ENCODE data around the gene RAB5A. TPM values are rescaled to one million over a fixed set of nuclear protein-coding genes. Genes with fewer than 3 reads are reported as not detected.
A peak's percentile ranks its signal among the peaks of the same experiment; 100 is the strongest.

Gene RAB5A
- polyA plus RNA-seq, 1 donor: 58.8 TPM

GRCh38 chr3:19917167-19917566, 29.7 kb upstream of the RAB5A start:
- H3K9me3 ChIP-seq (ENCODE audit: control insufficient read depth, low read depth, low read length): no peaks in the 10 kb centered on the region
- H3K27ac ChIP-seq (ENCODE audit: low read length): no peak overlapping the region
- 100% methylated on average over 1 of the region's 1 CpG for WGBS (ENCODE audit: insufficient coverage, low lambda C conversion rate)
- H3K36me3 ChIP-seq (ENCODE audit: control insufficient read depth, insufficient read depth, low read length): no peaks in the 10 kb centered on the region
- H3K4me1 ChIP-seq (ENCODE audit: control insufficient read depth, insufficient read depth, low read length): no peaks in the 10 kb centered on the region
- no peaks in the 10 kb centered on the region for H3K27me3 ChIP-seq (ENCODE audit: control insufficient read depth, insufficient read depth, low read length)
- DNase-seq: no peak
- H3K4me3 ChIP-seq (ENCODE audit: low read length): no peak overlapping the region

- Histone ChIP-seq H3K27me3 (ENCODE audit: control insufficient read depth, insufficient read depth, low read length) (no peaks in the 10 kb centered on the region), H3K36me3 (ENCODE audit: control insufficient read depth, insufficient read depth, low read length) (no peaks in the 10 kb centered on the region), H3K27ac (ENCODE audit: low read length) (no peak overlapping the region), H3K4me3 (ENCODE audit: low read length) (no peak overlapping the region), H3K9me3 (ENCODE audit: control insufficient read depth, low read depth, low read length) (no peaks in the 10 kb centered on the region), H3K4me1 (ENCODE audit: control insufficient read depth, insufficient read depth, low read length) (no peaks in the 10 kb centered on the region)
- no peak for DNase-seq
- 100% methylated on average over 2 of the region's 4 CpGs for WGBS (ENCODE audit: insufficient coverage, low lambda C conversion rate)
Measured at GRCh38 chr3:19920401-19921080, 26.4 kb upstream of the RAB5A start.

GRCh38 chr3:19931180-19931692, 15.7 kb upstream of the RAB5A start:
- no peak overlapping the region for H3K27ac ChIP-seq (ENCODE audit: low read length)
- WGBS (ENCODE audit: insufficient coverage, low lambda C conversion rate): no CpG with 5 or more reads among the region's 2 CpGs
- H3K27me3 ChIP-seq (ENCODE audit: control insufficient read depth, insufficient read depth, low read length): no peaks in the 10 kb centered on the region
- no peaks in the 10 kb centered on the region for H3K36me3 ChIP-seq (ENCODE audit: control insufficient read depth, insufficient read depth, low read length)
- H3K4me1 ChIP-seq (ENCODE audit: control insufficient read depth, insufficient read depth, low read length): no peaks in the 10 kb centered on the region
- no peak for DNase-seq
- H3K9me3 ChIP-seq (ENCODE audit: control insufficient read depth, low read depth, low read length): no peaks in the 10 kb centered on the region
- H3K4me3 ChIP-seq (ENCODE audit: low read length): no peak overlapping the region

DNA sequence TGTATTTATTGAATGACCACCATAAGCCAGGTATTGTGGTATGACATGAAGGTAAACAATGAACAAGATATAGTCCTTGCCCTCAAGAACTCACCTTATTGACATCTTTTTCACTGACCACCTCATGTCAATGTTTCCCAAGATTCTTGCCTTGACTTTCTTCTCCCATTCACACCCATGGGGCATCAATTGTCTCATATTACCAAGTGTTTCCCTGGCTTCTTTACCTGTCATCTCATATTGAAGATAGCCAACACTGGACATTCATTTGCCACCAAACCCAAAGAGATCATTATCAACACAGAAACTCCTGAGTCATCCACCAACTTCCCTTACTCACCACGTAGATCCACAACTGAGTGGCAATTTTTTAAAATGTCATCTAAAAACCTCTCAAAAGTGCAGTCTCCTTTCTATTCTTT, 15.1 kb upstream of the RAB5A start:
- no peaks in the 10 kb centered on the region for H3K36me3 ChIP-seq (ENCODE audit: control insufficient read depth, insufficient read depth, low read length)
- H3K4me1 ChIP-seq (ENCODE audit: control insufficient read depth, insufficient read depth, low read length): no peaks in the 10 kb centered on the region
- WGBS (ENCODE audit: insufficient coverage, low lambda C conversion rate): no CpG with 5 or more reads among the region's 1 CpG
- no peaks in the 10 kb centered on the region for H3K27me3 ChIP-seq (ENCODE audit: control insufficient read depth, insufficient read depth, low read length)
- no peaks in the 10 kb centered on the region for H3K9me3 ChIP-seq (ENCODE audit: control insufficient read depth, low read depth, low read length)
- H3K27ac ChIP-seq (ENCODE audit: low read length): no peak overlapping the region
- H3K4me3 ChIP-seq (ENCODE audit: low read length): no peak overlapping the region
- no peak for DNase-seq

GRCh38 chr3:19932422-19932821, 14.5 kb upstream of the RAB5A start:
- DNase-seq: no peak

GRCh38 chr3:19934098-19934566, 12.8 kb upstream of the RAB5A start, which contains the start of gene EFHB:
TSS of gene EFHB (minus strand) at chr3:19934217. CDS start at chr3:19934018, 199 bp downstream.
- no peak within 1 kb of the TSS for H3K27ac ChIP-seq (ENCODE audit: low read length)
- DNase-seq: peak; percentile 26 to 66
- H3K27me3 ChIP-seq (ENCODE audit: control insufficient read depth, insufficient read depth, low read length): no peaks in the 10 kb centered on the region
- H3K4me1 ChIP-seq (ENCODE audit: control insufficient read depth, insufficient read depth, low read length): no peaks in the 10 kb centered on the region
- WGBS (ENCODE audit: insufficient coverage, low lambda C conversion rate): 21% methylated on average over 2 of the region's 5 CpGs
- H3K4me3 ChIP-seq (ENCODE audit: low read length): no peak within 1 kb of the TSS
- H3K9me3 ChIP-seq (ENCODE audit: control insufficient read depth, low read depth, low read length): no peaks in the 10 kb centered on the region
- no peaks in the 10 kb centered on the region for H3K36me3 ChIP-seq (ENCODE audit: control insufficient read depth, insufficient read depth, low read length)

More at GRCh38 chr3:19932422-19932821, 14.5 kb upstream of the RAB5A start:
- H3K36me3 ChIP-seq (ENCODE audit: control insufficient read depth, insufficient read depth, low read length): no peaks in the 10 kb centered on the region
- 92% methylated on average over 2 of the region's 2 CpGs for WGBS (ENCODE audit: insufficient coverage, low lambda C conversion rate)
- H3K4me3 ChIP-seq (ENCODE audit: low read length): no peak overlapping the region
- no peaks in the 10 kb centered on the region for H3K9me3 ChIP-seq (ENCODE audit: control insufficient read depth, low read depth, low read length)
- no peaks in the 10 kb centered on the region for H3K27me3 ChIP-seq (ENCODE audit: control insufficient read depth, insufficient read depth, low read length)
- no peak overlapping the region for H3K27ac ChIP-seq (ENCODE audit: low read length)
- H3K4me1 ChIP-seq (ENCODE audit: control insufficient read depth, insufficient read depth, low read length): no peaks in the 10 kb centered on the region

DNA sequence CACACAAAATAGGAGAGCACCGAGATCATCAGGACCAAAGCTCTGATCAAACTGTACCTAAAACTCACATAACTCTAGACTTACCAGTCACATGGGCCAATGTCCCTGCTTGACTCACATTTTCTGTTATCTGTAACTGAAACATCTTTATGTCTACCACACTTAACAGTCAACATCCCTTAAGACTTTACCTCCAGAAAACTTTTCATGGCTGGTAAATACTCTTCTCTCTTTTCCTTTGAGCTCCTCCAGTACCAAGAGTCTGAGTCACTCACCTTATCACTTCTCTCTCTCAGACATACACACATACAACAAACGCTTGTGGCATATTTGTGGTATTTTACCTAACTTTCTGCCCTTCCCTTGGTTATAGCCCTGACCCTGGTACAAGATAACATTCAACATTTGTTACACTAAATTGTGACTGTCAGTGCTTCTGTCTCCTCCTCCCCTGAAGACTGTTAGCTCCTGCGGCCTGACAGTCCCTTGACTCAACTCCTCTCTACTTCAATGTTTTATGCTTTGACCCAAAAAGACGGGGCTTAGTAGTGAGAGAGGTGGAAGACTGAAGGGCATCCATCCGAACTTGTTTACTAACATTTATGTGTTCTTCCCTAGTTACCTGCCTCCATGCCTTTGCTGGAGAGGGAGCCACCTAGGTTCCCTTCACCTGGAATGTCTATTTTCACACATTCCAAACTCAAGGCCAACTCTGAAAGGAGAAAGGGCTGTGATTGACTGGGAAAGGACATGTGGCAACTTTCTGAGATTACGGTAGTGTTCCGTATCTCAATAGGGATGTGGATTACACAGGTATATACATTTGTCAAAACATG, 9.2 kb upstream of the RAB5A start:
- H3K27ac ChIP-seq (ENCODE audit: low read length): no peak overlapping the region
- no peak for DNase-seq
- WGBS (ENCODE audit: insufficient coverage, low lambda C conversion rate): no CpG with 5 or more reads among the region's 7 CpGs

DNA sequence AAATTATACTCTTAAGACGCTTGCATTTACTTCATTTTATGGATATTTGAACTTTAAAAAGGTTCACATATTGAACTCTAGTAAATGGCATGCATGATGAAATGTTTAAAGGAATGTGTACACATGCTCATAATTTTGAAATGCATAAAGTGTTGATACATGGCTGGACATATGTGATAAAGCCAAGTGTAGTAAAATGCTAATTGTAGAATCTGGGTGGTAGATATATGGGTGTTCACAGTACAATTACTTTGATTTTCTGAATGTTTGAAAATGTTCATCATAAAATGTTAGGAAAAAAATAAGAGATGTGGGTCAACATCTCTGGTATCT, 8.6 kb upstream of the RAB5A start:
- Histone ChIP-seq H3K27ac (ENCODE audit: low read length) (no peak overlapping the region), H3K9me3 (ENCODE audit: control insufficient read depth, low read depth, low read length) (no peaks in the 10 kb centered on the region), H3K4me1 (ENCODE audit: control insufficient read depth, insufficient read depth, low read length) (no peaks in the 10 kb centered on the region), H3K4me3 (ENCODE audit: low read length) (no peak overlapping the region), H3K27me3 (ENCODE audit: control insufficient read depth, insufficient read depth, low read length) (no peaks in the 10 kb centered on the region), H3K36me3 (ENCODE audit: control insufficient read depth, insufficient read depth, low read length) (no peaks in the 10 kb centered on the region)
- no peak for DNase-seq
- no CpG with 5 or more reads among the region's 1 CpG for whole genome bisulfite sequencing (ENCODE audit: insufficient coverage, low lambda C conversion rate)

More for the DNA sequence above, 9.2 kb upstream of the RAB5A start:
- Histone ChIP-seq H3K4me1 (ENCODE audit: control insufficient read depth, insufficient read depth, low read length) (no peaks in the 10 kb centered on the region), H3K9me3 (ENCODE audit: control insufficient read depth, low read depth, low read length) (no peaks in the 10 kb centered on the region), H3K4me3 (ENCODE audit: low read length) (no peak overlapping the region), H3K36me3 (ENCODE audit: control insufficient read depth, insufficient read depth, low read length) (no peaks in the 10 kb centered on the region), H3K27me3 (ENCODE audit: control insufficient read depth, insufficient read depth, low read length) (no peaks in the 10 kb centered on the region)

DNA sequence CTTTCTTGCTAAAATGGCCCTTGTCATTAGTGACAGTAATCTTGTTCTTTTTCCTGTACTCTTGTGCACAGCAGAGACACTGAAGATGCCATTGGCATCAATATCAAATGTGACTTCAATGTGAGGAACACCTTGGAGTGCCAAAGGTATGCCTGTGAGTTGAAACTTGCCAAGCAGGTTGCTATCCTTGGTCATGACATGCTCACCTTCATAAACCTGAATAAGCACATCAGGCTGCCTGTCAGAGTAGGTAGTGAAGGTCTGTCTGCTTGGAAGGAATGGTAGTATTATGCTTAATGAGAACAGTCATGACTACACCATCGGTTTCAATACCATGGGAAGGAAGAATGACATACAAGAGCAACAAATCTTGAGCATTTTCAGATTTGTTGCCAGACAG, 6.3 kb upstream of the RAB5A start:
- Histone ChIP-seq H3K4me1 (ENCODE audit: control insufficient read depth, insufficient read depth, low read length) (no peaks in the 10 kb centered on the region), H3K4me3 (ENCODE audit: low read length) (no peak overlapping the region), H3K27ac (ENCODE audit: low read length) (no peak overlapping the region), H3K36me3 (ENCODE audit: control insufficient read depth, insufficient read depth, low read length) (no peaks in the 10 kb centered on the region), H3K27me3 (ENCODE audit: control insufficient read depth, insufficient read depth, low read length) (no peaks in the 10 kb centered on the region), H3K9me3 (ENCODE audit: control insufficient read depth, low read depth, low read length) (no peaks in the 10 kb centered on the region)
- no CpG with 5 or more reads among the region's 1 CpG for WGBS (ENCODE audit: insufficient coverage, low lambda C conversion rate)
- DNase-seq: no peak

DNA sequence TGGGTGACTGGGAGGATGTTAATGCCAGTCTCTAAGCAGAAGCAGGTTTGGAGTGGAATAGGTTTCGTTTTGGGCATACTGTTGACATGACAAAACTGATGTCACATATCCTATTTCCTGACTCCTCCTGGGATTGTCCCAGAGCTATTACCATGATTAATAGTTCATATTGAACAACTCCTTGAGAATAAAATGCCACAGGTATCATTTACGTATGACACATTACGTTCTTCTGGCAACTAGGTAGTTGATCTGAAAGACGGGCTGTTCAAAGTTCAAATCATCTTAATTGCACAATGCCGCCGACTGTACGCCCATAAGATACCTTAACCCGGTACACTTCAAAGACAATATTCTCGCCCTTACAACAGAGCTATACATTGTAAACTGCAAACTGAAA, 1.4 kb upstream of the RAB5A start:
- WGBS (ENCODE audit: insufficient coverage, low lambda C conversion rate): no CpG with 5 or more reads among the region's 9 CpGs
- Histone ChIP-seq H3K4me1 (ENCODE audit: control insufficient read depth, insufficient read depth, low read length) (peaks cover 9% of the 10 kb centered on the region), H3K27ac (ENCODE audit: low read length) (peak overlapping the region; percentile 97), H3K4me3 (ENCODE audit: low read length) (peak overlapping the region; percentile 86), H3K9me3 (ENCODE audit: control insufficient read depth, low read depth, low read length) (peaks cover 3% of the 10 kb centered on the region), H3K36me3 (ENCODE audit: control insufficient read depth, insufficient read depth, low read length) (no peaks in the 10 kb centered on the region), H3K27me3 (ENCODE audit: control insufficient read depth, insufficient read depth, low read length) (no peaks in the 10 kb centered on the region)
- peak; percentile 77 to 89 for DNase-seq
